Measurements from ENCODE around the gene CLMN. TPM values are rescaled to one million over a fixed set of nuclear protein-coding genes. Genes with fewer than 3 reads are reported as not detected.

CLMN gene
- total and polyA plus RNA-seq, 2 of the 4 experiments (the other 2 are of a cell fraction): 0.10 to 0.18 TPM

DNA sequence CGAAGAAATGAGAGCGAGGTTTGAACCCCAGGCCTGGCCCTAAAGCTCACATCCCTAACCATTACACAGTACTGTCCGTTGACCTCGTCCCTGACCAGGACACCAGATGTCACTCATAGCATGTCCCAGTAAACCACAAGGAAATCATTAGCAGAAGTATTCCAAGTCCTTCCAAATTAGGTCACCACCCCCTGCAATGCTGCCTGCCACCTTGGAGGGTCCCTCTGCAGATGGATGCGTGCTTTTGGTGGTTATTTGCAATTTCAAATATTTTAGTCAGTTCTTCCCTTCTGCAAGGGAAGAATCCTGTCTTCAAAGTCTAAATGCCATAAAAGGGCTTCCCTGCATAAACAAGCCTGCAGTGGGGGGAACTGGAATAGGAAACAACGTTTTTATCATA lies 71.3 kb downstream of the CLMN start:
- Histone ChIP-seq H4K5ac (ENCODE audit: low read depth, low read length) (no peak overlapping the region), H3K23ac (ENCODE audit: low read depth, low read length) (no peak overlapping the region), H4K8ac (ENCODE audit: low read depth in 2 of 2, low read length in 2 of 2) (no peak overlapping the region), H3K27ac (ENCODE audit: insufficient read depth, low read length) (no peak overlapping the region), H4K20me1 (ENCODE audit: insufficient read depth, low read length) (no peaks in the 10 kb centered on the region), H3K9me1 (ENCODE audit: insufficient read depth, low read length) (no peaks in the 10 kb centered on the region), H2AK5ac (ENCODE audit: low read depth, low read length) (no peak overlapping the region), H2BK20ac (ENCODE audit: low read depth, low read length) (no peak overlapping the region), H3K4me2 (ENCODE audit: low read depth, low read length) (no peak overlapping the region), H3K4ac (ENCODE audit: low read depth, low read length) (no peak overlapping the region), H3K9me3 (ENCODE audit: control insufficient read depth, insufficient read depth, low read length) (no peaks in the 10 kb centered on the region), H3K56ac (ENCODE audit: extremely low read depth, insufficient read depth, low read length) (no peak overlapping the region), H2BK120ac (ENCODE audit: low read depth, low read length) (no peak overlapping the region), H2AK9ac (replicated peaks; ENCODE audit: low read depth, low read length, poor library complexity) (no peak overlapping the region), H3K27me3 (ENCODE audit: control insufficient read depth, insufficient read depth, low read length) (no peaks in the 10 kb centered on the region; the same call in 1 of the 2 replicates), H2BK15ac (ENCODE audit: low read depth, low read length) (no peak overlapping the region), H3K9ac (ENCODE audit: low read depth, low read length) (no peak overlapping the region), H3K4me3 (ENCODE audit: insufficient read depth, low read depth, low read length) (no peak overlapping the region), H2BK5ac (ENCODE audit: low read depth, low read length, poor library complexity, severe bottlenecking) (no peak overlapping the region), H3K14ac (replicated peaks; ENCODE audit: low read depth, low read length) (no peak overlapping the region), H3K36me3 (ENCODE audit: control insufficient read depth, insufficient read depth, low read length) (no peaks in the 10 kb centered on the region), H3K4me1 (ENCODE audit: control insufficient read depth, insufficient read depth, low read length) (peaks cover 3% of the 10 kb centered on the region; the same call in 1 of the 2 replicates), H2AFZ (replicated peaks; ENCODE audit: low read length, poor library complexity) (no peak overlapping the region), H4K91ac (ENCODE audit: insufficient read depth, low read depth, low read length) (no peak overlapping the region), H3K18ac (ENCODE audit: low read depth, low read length) (no peak overlapping the region), H3K79me1 (ENCODE audit: low read depth in 1 of 2, low read length in 2 of 2) (no peaks in the 10 kb centered on the region)
- in situ Hi-C loops (cut with MboI; ENCODE audit: low sequenced_read_pairs) (no loop called here), dilution Hi-C loops (cut with HindIII; ENCODE audit: low sequenced_read_pairs, unreplicated experiment) (no loop called here), intact Hi-C loops (cut with micrococcal nuclease) (no loop called here)
- ATAC-seq (ENCODE audit: low read depth) (no peak), DNase-seq (no peak)
- BruUV-seq (replicated peaks): no TSS peak
- 60% methylated on average over 4 of the region's 6 CpGs; no CpG with 5 or more reads in 1 of the 2 experiments for WGBS, 2 experiments (ENCODE audit: extremely low coverage in 2 of 2, insufficient read length in 1 of 2)
- CTCF ChIA-PET: no interaction called here
- TF ChIP-seq CTCF (conservative IDR thresholded peaks at IDR 0.05; ENCODE audit: low read depth, low read length) (no peak), CHD1 (IDR thresholded peaks at IDR 0.05; ENCODE audit: low read depth, low read length) (no peak), RFX5 (IDR thresholded peaks at IDR 0.05; ENCODE audit: low read depth, low read length) (no peak), SMC3 (IDR thresholded peaks at IDR 0.05; ENCODE audit: low read depth, low read length) (no peak), BHLHE40 (IDR thresholded peaks at IDR 0.05; ENCODE audit: low read depth, low read length) (no peak), NFE2L2 (IDR thresholded peaks at IDR 0.05; ENCODE audit: low read depth, low read length) (no peak), FOS (IDR thresholded peaks at IDR 0.05; ENCODE audit: low read depth, low read length) (no peak)
- POLR2A ChIA-PET (ENCODE audit: unreplicated experiment): no interaction called here

Measured in IMR-90 (cell line).